ENCODE results near the gene IER3.

DNA sequence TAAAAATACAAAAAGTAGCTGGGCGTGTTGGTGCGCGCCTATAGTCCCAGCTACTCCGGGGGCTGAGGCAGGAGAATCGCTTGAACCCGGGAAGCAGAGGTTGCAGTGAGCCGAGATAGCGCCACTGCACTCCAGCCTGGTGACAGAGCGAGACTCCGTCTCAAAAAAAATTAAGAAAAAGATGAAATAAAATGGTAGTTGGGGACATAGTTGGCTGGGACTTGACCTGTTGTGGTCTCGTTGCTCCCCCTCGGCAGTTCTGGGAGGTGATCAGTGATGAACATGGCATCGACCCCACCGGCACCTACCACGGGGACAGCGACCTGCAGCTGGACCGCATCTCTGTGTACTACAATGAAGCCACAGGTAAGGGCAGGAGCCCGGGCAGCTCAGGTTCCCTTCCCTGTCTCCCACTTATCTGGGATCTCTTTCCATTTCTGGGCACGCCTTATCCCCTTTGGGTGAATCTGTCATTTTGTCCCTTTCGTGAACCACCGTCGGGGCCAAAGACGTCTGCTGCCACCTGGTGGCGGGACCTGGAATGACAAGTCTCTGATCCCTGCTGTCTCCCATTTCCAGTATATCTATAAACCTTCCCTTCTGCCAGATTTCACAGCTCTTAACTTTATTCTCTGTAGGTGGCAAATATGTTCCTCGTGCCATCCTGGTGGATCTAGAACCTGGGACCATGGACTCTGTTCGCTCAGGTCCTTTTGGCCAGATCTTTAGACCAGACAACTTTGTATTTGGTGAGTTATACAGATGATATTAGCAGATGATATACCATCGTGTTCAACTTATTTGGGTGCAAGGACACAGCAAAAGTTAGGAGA lies 21.9 kb downstream of the IER3 start:
- TF ChIP-seq JUND (IDR thresholded peaks at IDR 0.05; ENCODE audit: low read length) = no peak
- peak; percentile 85 to 88 (median 87) for TF ChIP-seq CTCF (IDR thresholded peaks at IDR 0.05; ENCODE audit: control extremely low read depth in 1 of 3, insufficient read depth in 1 of 3, low read depth in 1 of 3, low read length in 3 of 3)
- no peak for TF ChIP-seq EP300 (IDR thresholded peaks at IDR 0.05; ENCODE audit: borderline replicate concordance in 1 of 2, low read depth in 2 of 2, low read length in 2 of 2)
- peak; percentile 96 for TF ChIP-seq POLR2AphosphoS5 (IDR thresholded peaks at IDR 0.05; ENCODE audit: low read depth, low read length)
- TF ChIP-seq, protein P1, sequence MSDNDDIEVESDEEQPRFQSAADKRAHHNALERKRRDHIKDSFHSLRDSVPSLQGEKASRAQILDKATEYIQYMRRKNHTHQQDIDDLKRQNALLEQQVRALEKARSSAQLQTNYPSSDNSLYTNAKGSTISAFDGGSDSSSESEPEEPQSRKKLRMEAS (IDR thresholded peaks at IDR 0.05) = no peak
- no peak for TF ChIP-seq CREB1 (IDR thresholded peaks at IDR 0.05)
- no peak for TF ChIP-seq ASH2L (IDR thresholded peaks at IDR 0.05; ENCODE audit: low read length)
- TF ChIP-seq RFX5 (IDR thresholded peaks at IDR 0.05; ENCODE audit: borderline replicate concordance, low read depth, low read length) = no peak
- no peak for TF ChIP-seq NRF1 (IDR thresholded peaks at IDR 0.05; ENCODE audit: low read depth, low read length)
- 0 out of 2 replicates have a peak, but pooled peaks have one; percentile 4 for TF ChIP-seq PHF8 (conservative IDR thresholded peaks at IDR 0.05; ENCODE audit: low read depth, low read length)
- TF ChIP-seq CHD2 (IDR thresholded peaks at IDR 0.05; ENCODE audit: low read length) = 0 out of 2 replicates have a peak, but pooled peaks have one; percentile 29
- TF ChIP-seq ZNF274 (IDR thresholded peaks at IDR 0.05; ENCODE audit: borderline replicate concordance, extremely low read depth, low read length) = no peak
- no peak for TF ChIP-seq RNF2 (IDR thresholded peaks at IDR 0.05; ENCODE audit: borderline replicate concordance, low read depth, low read length, missing control alignments, poor library complexity, severe bottlenecking)
- no peak for TF ChIP-seq KDM1A (IDR thresholded peaks at IDR 0.05; ENCODE audit: borderline replicate concordance, low read length)
